ENCODE measurements around the gene TNIK.
"Not testable (repeated sequence)": the region's sequence is repeated elsewhere in the genome, so short reads cannot be mapped to it uniquely, and the experiment has no call there.

The TNIK gene

DNA sequence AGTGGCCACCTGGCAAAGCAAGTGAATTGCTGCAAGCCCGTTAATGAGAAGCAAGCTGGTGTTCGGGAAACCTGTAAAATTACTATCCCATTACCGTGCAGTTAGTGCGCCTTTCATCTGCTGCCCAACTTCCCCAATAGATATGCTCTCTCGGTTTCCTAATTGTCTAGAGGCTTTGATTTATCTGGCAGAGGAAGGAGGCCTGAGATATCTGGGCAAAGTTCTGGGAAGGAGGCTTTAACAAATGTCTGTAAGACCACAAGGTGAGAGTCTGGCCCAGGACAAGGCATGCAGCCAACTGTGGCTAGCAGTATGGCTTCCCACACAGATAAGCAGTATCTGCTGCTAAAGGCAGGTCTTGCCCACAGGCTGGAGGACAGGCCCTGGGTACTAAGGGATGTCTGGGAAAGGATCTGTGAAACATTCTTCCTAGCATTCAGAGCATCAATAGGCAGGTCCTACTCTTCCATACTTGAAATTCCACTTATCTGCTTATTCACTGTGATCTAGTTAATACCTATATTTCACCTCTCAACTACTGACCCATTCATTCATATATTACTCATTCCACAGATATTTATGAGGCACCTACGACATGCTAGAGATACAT lies 303.7 kb downstream of the TNIK start:
- DNase-seq = no peak

DNA sequence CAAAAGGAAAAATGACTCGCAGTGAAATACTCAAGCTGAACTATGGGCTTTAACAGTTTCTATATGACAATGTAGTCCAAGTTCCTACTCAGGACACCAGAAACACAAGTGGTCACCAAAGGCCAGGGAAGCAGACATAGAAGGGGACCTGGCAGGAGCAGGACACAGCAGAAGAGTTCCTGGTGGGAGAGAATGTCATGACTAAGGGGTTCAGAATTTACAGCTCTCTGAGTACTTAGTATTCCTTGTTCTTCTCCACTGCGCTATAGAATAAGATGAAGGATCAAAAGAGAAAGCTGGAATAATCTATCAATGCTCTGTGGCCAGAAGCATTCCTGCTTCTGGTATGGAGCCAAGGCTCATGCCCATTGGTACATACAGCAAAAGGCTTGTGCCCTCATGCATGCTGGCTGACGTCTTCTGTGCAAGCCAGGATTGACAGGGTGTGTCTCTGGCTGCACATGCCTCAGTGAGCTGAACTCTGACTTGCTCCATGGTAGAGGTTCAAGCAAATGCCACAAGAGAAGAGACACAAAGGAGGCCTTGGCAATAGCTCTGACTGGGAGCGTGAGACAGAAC lies 305.0 kb downstream of the TNIK start:
- DNase-seq = no peak

DNA sequence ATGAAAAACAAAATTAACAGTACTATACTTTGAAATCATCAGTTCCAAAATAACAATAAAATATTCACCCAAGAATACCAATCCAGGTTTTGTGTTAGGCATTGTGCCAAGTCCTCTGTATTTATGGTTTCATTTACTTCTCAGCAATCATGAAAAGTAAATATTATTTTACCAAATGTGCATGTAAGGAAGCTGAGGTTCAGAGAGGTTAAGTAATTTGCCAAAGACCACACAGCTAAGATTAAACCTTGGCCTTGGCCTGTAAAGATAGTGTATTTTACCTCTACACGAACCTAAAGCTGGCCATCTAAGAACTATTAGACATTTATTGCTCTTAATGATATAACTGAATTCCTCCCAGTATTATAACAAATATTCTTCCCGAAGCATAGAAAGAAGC lies 309.3 kb downstream of the TNIK start:
- DNase-seq = no peak

DNA sequence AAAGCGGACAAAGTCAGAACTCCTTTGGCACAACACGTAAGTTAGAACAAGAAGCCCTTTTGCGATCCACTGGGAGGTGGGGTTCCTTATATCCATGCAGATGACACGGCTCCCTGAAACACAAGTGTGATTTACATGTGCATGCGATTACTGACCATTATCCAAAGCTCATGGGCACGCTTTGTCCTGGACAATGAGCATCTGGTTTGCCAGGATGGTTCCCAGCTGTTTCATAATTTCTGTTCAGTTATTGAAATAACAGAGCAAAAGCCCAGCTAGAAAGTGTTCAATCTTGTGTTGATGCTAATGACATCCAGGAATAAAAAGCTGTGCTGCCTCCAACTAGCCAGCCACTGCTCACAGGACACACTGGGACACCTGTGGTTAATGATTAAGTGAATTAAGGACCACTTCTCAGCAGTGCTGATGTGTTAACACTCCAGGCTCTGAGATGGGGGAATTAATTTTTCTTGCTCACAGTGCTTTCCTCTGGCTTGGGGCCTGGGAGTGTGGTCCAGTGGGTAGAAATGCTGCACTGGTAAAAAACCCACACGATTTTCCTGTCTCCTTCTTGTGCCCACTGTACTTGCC lies 310.6 kb downstream of the TNIK start:
- DNase-seq = no peak

DNA sequence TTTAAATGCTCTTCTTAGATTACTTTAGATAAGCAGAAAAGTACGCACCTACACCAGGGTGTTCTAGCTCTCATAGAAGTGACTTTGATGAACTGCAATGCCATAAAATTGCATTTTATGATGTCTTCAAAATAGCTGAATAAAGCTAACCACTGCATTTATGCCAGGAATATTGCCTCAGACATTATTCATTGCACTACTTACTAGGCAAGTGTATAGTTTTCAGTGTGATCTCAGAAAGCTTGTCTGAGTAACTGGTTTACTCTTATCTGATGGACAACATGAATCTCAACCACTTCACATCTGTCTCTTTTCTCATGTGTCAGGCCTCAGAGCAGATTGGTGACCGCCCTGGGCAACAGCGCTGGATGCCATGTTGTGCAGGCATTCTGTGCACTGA lies 314.4 kb downstream of the TNIK start:
- DNase-seq = no peak

DNA sequence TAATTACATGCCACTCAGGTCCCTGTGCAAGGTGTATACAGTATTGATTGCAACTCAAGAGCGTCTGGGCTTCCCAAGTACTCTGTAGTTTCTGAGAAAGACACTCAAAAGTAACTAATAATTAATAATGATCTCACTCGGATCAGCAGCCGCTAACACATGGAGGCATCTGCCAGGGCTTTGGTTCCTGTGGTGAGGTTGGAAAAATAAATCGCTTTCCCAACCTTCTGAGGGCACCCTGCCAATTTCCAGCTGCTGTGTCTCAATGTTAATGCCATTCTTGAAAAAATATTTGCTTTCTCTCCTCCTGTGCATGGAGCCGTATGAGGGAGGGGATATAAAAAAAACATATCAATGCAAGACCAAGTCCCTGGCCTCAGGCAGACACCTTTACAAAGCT lies 317.2 kb downstream of the TNIK start:
- DNase-seq = peak in 2 of 3 experiments; percentile 84 to 95

DNA sequence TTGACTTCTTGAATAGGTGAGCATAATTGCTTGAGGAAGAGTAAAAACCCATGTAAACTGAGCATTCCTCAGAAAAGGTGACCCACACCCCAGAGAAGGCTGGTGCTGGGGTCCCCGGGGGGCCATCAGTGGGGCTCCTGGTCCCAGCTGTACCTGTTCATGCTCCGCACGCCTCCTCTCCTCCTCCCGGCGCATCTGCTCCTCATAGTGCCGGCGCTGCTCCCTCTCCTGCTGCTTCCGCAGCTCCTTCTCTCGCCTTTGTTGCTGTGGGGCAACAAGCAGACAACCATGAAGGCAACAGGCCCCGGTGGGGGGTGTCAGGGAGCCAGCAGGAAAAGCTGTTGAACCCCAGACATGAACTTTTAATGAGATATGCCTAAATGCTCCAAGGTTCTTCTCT lies 320.0 kb downstream of the TNIK start:
- DNase-seq = no peak

DNA sequence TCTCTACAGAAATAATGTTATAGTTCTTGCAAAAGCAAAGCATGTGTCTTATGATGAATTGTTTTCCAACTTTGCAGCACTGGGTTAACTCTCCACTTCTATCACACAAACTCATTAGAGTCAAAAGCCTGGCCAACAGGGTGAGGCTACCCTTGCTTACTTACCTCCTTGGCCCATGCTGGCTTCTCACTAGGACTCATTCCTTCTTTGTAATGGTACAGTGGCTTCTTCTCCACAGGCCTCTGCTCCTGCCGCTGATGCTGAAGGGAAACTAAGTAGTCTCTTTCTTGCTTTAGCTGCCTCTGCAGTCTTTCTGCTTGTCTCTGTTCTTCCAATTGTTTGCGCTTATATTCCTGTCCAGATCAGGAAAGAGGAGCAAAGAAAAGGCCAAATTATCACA lies 322.2 kb downstream of the TNIK start:
- no peak for DNase-seq

DNA sequence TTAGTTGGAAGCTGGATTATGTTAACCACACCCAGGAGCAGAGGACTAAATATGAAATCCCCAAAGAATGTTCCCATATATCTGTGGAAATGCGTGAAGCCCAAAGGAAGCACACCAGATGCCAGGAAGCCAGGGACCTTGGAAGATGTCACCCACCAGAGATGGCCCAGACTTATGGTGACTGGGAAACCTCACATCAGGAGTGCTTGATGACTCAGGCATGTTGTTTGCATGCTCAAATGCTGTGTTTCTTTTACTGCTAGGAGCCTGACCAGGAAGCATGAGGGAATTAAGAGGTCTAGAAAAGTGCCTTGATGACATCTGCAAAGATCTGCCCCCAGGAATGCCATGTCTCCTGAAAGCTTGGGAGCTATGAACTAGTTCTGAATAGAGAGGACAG lies 324.7 kb downstream of the TNIK start:
- no peak for DNase-seq

DNA sequence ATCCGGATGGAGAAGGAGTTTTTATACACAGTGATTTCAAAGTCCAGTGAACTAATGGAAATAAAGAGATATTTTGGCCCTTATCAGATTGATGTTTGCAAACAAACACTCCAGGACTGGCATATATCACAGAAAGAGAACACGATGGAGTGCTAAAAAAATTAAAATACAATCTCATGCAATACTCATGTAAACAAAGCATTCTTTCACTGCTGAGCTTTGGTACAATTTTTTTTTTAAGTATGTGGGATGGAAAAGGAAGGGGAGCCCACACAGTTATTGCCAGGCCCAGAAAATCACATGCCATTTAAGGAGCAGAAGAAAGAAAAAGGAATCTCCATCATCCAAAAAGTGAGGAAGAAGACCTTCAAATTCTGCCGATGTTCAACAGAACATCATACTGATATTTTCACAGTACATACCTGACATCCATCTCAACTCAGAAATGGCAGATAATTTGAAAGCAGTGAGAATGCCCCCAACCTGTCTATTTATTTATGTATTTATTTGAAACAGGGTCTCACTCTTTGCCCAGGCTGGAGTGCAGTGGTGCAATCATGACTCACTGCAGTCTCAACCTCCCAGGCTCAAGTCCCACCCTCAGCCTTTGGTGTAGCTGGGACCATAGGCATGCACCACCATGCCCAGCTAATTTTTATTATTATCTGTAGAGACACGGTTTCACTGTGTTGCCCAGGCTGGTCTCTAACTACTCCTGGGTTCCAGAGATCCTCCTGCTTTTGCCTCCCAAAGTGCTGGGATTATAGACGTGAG lies 326.2 kb downstream of the TNIK start:
- no peak for DNase-seq

DNA sequence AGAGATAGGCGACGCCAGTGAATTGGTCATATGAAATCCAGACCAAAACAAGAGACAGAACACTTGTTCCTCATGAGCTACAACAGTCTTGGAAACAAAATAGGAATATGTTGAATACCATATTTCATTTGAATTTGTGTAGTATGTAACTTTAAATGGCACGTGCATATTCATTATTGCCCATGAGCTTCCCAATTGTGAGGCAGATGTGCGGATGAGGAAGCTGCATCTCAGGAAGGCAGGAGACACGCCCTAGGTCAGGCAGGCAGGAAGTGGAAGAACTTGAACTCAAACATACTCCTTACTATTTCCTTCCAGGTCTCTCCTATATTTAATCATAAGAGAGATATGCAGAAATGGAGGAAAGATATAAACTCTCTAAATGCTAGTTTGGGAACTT lies 326.9 kb downstream of the TNIK start:
- DNase-seq = no peak

DNA sequence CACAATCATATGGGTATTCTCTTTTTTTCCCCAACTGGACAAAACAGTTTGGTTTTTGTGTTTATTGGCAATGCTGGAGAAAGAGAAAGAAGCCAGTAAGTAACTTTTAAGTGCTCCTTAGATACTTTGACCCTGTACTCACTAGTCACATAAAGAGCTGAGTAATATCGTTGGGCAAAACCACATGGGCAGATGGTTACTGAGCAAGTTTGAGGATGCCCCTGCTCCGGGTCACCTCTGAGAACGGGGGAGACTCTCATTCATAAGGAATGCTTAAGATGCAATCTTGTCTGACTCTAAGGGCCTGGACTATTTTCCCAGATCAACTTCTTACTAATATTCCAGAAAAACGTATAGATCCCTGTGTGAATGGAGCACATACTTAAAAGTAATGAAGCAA lies 327.3 kb downstream of the TNIK start:
- no peak for DNase-seq

DNA sequence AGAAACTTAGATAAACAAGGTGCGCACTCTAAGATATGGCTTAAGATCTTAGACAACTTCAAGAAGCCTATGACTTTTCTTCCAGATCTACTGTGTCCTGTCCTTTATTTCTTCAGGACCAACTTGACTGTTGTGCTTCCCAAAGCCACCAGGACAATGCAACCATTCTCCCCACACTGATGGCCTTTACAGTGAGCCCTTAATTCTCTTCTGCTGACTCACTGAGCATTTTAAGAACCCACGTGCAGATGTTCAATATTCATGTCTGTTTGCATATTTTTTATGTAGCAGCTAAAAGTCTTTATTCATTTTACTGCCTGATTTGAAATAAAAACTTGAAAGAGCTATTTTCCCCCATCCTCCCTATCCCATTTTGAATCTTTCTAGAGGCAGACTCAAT lies 330.4 kb downstream of the TNIK start:
- DNase-seq = no peak

DNA sequence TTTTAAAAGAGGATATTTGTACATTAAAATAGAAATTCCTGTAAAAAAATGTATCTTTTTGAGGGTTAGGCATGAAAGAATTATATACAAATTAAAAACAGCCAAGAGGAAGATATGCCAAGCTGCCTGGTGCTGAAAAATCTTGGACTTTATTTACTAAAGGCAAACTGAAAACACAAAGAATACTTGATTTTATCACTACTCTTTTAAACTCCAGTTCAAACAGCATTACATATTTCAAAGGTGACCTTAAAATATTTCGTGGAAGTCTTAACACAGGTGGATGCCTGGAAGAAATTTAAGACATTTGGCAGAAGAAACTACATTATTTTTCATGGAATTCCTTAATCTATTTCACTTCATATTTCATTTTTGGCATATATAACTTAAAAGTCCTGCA lies 332.6 kb downstream of the TNIK start:
- no peak for DNase-seq

DNA sequence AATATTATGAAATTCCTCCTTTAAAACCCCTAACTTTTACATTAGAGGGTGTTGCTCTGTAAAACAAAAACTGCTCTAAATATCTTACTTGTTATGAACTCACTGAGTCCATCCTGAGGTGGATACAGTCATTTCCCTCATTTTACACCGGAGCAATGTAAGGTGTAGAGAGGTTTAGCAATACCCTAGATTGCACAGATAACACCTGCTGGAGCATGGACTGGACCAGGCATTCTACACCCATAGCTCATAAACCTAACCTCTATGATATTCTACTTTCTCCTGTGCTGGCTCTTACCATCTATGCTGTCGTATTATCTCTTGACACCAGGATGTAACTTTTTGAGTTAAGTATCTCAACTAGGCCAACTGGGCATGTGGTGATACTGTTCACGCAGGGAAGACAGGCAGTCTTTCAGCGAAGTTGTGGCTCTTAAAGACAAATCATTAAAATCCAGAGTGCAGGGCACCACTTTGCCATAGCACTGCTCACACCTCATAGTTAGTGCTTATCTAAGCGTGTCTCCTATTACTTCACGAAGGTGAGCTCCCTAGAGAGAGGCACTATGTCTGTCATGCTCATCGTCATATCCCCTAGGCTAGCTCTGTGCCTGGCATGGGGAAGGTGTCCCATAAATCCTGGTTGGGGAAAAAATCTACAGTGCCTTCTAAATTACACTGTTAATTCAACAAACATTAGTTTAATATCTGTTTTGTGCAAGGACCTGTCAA lies 333.6 kb downstream of the TNIK start:
- DNase-seq = no peak

DNA sequence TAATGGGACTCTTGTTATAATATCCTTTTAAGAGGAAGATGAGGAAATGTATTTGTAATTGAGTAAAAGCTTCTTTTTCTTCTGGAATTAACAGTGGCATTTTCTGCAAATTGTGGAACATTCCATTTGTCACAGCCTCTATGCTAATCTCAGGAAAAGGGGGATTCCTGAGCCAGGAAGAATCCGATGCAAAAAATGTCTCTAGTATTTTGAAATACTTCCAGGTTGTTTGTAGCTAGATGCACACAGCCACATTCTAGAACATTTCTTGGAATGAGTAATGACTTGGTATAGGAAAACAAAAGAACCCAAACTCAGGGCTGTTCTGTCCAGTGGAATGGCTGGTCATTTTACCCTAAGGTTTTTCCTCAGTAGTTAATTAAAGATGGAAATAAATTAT lies 335.2 kb downstream of the TNIK start:
- no peak for DNase-seq

DNA sequence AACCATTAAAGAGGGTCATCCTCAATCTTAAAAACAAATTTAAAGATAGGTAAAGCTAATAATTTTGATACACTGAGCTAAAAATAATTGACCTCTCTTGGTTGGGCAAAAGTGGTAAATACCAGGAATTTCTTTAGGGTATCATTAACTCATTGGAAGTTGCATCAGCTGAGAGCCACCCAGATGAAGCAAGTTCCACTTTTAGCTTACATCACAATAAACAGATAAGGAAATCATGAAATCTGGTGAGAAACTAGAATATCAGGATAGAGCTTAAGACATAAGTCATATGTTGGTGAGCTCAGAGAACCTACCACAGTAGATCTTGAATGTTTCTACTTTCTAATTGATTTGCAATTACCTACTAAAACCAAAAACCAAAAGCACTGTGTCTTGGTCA lies 336.3 kb downstream of the TNIK start:
- no peak for DNase-seq

DNA sequence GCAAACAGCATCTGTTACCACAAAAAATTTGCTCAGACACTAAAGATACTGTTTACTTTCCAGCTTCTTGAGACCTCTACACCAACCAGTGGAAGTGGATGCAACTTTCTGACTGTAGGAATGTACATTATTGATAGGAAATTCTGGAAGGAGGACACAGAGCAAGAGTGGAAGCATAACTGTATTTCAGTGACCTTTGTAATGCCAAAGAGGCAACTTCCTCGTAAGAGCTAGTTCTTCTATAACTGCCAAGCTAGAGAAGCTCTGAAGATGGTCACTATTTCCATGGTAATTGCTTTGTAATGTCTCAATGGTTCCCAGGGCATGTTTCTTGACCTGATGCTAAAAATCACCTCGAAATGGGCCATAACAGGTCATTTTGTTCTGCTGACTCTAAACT lies 337.3 kb downstream of the TNIK start:
- DNase-seq = no peak

DNA sequence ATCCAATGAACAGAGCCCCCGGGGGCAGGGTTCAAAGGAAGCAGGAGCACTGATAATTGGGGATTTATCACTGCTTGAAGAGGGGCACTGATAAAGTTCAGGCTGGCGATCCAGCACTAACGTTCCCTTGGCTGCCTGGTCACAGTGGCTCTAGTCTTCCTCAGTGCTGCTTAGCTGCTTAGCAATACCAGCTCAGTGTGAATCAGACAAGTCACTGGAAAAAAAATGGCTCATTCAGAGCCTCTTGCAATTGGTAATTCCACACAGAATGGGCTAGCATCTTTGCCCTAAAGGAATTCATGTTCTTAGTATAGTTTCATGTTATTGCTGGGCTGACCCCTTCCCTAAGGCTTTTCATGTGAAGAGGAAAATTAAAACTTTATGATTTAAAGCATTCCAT lies 338.0 kb downstream of the TNIK start:
- no peak for DNase-seq

DNA sequence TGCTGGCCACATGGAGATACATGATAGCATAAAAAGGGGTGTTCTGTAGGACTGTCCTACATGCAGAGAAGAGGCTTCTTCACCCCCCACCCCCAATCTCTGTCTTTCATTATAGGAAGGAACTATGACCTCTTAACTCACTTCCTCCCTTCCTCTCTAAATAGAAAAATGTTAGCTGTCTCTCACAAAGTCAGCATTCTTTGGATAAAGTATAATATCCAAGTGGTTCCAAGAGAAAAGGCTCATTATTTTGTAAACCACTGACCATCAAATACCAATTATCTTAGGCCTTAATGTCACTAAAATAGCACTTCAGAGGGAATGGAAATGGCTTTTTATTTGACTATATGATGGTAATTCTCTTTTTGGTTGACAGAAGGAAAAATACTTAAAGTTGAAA lies 338.4 kb downstream of the TNIK start:
- DNase-seq = no peak

DNA sequence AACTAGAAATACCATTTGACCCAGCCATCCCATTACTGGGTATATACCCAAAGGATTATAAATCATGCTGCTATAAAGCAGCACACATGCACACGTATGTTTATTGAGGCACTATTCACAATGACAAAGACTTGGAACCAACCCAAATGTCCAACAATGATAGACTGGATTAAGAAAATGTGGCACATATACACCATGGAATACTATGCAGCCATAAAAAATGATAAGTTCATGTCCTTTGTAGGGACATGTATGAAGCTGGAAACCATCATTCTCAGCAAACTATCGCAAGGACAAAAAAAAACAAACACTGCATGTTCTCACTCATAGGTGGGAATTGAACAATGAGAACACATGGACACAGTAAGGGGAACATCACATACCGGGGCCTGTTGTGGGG lies 340.8 kb downstream of the TNIK start:
- DNase-seq = not testable (repeated sequence)

DNA sequence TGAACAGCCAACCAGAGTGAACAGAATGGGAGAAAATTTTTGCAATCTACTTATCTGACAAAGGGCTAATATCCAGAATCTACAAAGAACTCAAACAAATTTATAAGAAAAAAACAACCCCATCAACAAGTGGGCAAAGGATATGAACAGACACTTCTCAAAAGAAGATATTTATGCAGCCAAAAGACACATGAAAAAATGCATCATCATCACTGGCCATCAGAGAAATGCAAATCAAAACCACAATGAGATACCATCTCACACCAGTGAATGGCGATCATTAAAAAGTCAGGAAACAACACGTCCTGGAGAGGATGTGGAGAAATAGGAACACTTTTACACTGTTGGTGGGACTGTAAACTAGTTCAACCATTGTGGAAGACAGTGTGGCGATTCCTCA lies 341.2 kb downstream of the TNIK start:
- not testable (repeated sequence) for DNase-seq

DNA sequence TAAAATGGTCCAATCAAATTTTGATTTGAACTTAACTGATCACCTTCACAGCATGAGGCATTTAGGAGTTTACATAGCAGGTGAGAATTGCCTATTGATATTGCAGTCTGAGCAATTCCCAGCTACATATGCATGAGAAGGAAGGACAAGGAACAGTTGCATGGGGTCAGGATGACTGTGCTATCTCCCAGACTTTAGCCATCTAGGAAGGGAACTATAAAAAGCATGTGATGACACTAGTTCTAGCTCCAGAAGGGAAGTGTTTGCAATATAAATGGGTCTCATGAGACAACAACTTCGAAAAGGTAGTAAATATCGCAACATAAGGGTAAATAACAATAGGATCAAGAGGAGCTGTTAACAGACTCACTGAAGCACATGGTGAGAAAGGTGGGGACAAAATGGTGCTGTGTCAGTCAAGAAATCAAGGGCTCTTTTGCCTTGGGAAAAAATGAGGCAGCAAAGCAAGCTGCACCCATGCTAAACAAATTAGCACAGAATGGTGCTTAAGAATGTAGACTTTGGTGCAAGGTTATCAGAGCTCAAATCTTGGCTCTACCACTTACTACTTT lies 343.3 kb downstream of the TNIK start:
- DNase-seq = no peak
